Sigmoid colon (tissue), 7 donors: ENCODE measurements around the gene MSGN1. TPM values are rescaled to one million over a fixed set of nuclear protein-coding genes. Genes with fewer than 3 reads are reported as not detected.

Source experiments
- DNase-seq: peaks from one replicate; pipeline ENCODE4 v3.0.0-alpha.2; 2019
- H3K27ac ChIP-seq, 4 donors: fragments of 200-600 bp; sonication (generic); one replicate each; pipeline ENCODE4 v1.5.1; 2016 to 2019; ENCODE audit warnings: mild to moderate bottlenecking in 1 of 4
- H3K27me3 ChIP-seq, 3 donors: fragments of 200-600 bp; sonication (generic); one replicate each; pipeline ENCODE4 v1.5.1; 2019; ENCODE audit warnings: mild to moderate bottlenecking in 1 of 3
- H3K36me3 ChIP-seq, 4 donors: fragments of 200-600 bp; sonication (generic); one replicate each; pipeline ENCODE4 v1.5.1; 2016 to 2019
- H3K4me1 ChIP-seq, 4 donors: fragments of 200-600 bp; sonication (generic); one replicate each; pipeline ENCODE4 v1.5.1; 2017 to 2019
- H3K4me3 ChIP-seq, 4 donors: fragments of 200-600 bp; sonication (generic); one replicate each; pipeline ENCODE4 v1.5.1; 2017 to 2019; ENCODE audit warnings: mild to moderate bottlenecking in 2 of 4, moderate library complexity in 1 of 4
- H3K9me3 ChIP-seq, 4 donors: fragments of 200-600 bp in 3 of 4; sonication (generic) in 3 of 4; one replicate each; pipeline versions ENCODE4 v1.5.1 to v1.6.1; 2013 to 2019
- EP300 ChIP-seq, 4 donors: sonication (generic); formaldehyde crosslinking; IDR thresholded peaks; one replicate each; pipeline ENCODE4 v1.6.1; 2017; ENCODE audit warnings: antibody characterized with exemption in 4 of 4
- POLR2A ChIP-seq, 2 donors: fragments of 450-650 bp; IDR thresholded peaks; one replicate each; pipeline ENCODE4 v1.6.1; 2016; ENCODE audit warnings: antibody characterized with exemption in 2 of 2, mild to moderate bottlenecking in 2 of 2, moderate library complexity in 2 of 2
- POLR2AphosphoS5 ChIP-seq, 4 donors: sonication (generic); formaldehyde crosslinking; IDR thresholded peaks; one replicate each; pipeline ENCODE4 v1.6.1; 2017; ENCODE audit warnings: antibody characterized with exemption in 4 of 4
- WGBS, 2 donors: extraction: QIAGEN DNeasy Blood & Tissue Kit; methylation state at CpG; one replicate each; pipeline ENCODE4 v1.1.7; 2013; 5-methylcytosine and 5-hydroxymethylcytosine counted together
- intact Hi-C: fragments of 100-400 bp; cut with DNase I; formaldehyde crosslinking; loops from one replicate; pipeline ENCODE4 v1.15.1; 2023
- polyA plus RNA-seq, 3 donors: library from polyadenylated mRNA; stranded (reverse); fragments of 200-250 nt; gene quantifications; one replicate each; pipeline ENCODE4 v1.2.3, GENCODE V29; 2013
- total RNA-seq, 4 donors: library from RNA; depleted of rRNA; stranded (reverse); fragments of >200 nt; gene quantifications; one replicate each; pipeline ENCODE4 v1.1.0, GENCODE V29; 2016
- TF ChIP-seq, protein P1 (sequence below), 4 experiments: fragments of 450-650 bp in 3 of 4; fragments of 200-600 bp in 1 of 4; IDR thresholded peaks; one replicate each; pipeline ENCODE4 v1.5.1; 2016 to 2019; ENCODE audit warnings: antibody characterized with exemption in 4 of 4, mild to moderate bottlenecking in 3 of 4, moderate library complexity in 2 of 4
- donor health status: healthy with polysubstance abuse.
- donor health status: Bipolar disorder and iron deficiency.
- donor health status: healthy.

Gene MSGN1
- total and polyA plus RNA-seq, 7 donors: 0.41 TPM; not detected in 6

DNA sequence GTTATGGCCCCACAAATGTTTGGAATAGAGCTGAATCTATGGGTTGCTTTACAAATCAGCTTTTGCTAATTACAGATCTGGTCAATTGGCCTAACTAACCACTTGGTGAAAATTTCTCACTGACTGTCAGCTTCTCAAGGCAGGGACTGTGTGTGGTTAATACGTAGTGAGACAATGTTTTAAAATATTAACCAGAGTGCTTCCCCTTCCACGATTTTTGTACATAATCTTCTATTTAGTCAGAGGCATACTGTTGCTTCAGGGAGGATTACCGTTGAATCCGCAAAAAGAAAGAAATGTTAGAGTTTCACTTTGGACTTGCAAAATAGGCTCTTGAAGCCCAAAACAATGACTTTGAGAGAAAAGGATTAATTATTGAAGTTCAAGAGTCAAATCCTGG, 47.3 kb downstream of the MSGN1 start:
- Histone ChIP-seq H3K36me3 (no peaks in the 10 kb centered on the region), H3K9me3 (no peaks in the 10 kb centered on the region), H3K4me1 (peaks cover 0 to 13% (median 10%) of the 10 kb centered on the region in 4 donors), H3K27me3 (no peaks in the 10 kb centered on the region), H3K4me3 (no peak overlapping the region), H3K27ac (no peak overlapping the region)
- TF ChIP-seq, protein P1, sequence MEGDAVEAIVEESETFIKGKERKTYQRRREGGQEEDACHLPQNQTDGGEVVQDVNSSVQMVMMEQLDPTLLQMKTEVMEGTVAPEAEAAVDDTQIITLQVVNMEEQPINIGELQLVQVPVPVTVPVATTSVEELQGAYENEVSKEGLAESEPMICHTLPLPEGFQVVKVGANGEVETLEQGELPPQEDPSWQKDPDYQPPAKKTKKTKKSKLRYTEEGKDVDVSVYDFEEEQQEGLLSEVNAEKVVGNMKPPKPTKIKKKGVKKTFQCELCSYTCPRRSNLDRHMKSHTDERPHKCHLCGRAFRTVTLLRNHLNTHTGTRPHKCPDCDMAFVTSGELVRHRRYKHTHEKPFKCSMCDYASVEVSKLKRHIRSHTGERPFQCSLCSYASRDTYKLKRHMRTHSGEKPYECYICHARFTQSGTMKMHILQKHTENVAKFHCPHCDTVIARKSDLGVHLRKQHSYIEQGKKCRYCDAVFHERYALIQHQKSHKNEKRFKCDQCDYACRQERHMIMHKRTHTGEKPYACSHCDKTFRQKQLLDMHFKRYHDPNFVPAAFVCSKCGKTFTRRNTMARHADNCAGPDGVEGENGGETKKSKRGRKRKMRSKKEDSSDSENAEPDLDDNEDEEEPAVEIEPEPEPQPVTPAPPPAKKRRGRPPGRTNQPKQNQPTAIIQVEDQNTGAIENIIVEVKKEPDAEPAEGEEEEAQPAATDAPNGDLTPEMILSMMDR (IDR thresholded peaks at IDR 0.05): no peak
- no peak for TF ChIP-seq EP300 (IDR thresholded peaks at IDR 0.05)
- no peak for TF ChIP-seq POLR2AphosphoS5 (IDR thresholded peaks at IDR 0.05)
- intact Hi-C loops: no loop called here
- 47 to 65% methylated on average over 4 of the region's 4 CpGs for WGBS, 2 donors
- DNase-seq: no peak

DNA sequence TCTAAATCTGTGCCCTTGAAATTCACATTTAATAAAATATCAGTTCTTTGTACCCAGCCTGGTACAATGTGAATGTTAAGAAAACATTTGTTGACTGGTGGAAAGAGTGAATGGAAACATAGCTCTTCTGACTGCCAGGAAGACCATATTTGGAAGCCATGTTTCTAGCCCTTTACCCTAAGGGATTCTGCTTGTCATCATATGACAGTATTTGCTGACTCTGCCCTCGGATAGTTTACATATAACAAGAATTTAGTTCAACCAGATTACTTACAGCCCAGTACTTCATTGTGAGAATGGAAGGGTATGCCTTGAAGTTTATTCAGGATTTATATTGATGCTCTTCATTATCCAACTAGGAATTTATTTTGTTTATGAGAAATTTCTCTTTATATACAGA, 48.4 kb downstream of the MSGN1 start:
- intact Hi-C loops: no loop called here
- 51 to 66% methylated on average over 1 of the region's 1 CpG for WGBS, 2 donors
- Histone ChIP-seq H3K27ac (peak overlapping the region in 2 of 4 donors; percentile 29 to 41), H3K4me3 (no peak overlapping the region), H3K27me3 (no peaks in the 10 kb centered on the region), H3K36me3 (no peaks in the 10 kb centered on the region), H3K9me3 (no peaks in the 10 kb centered on the region), H3K4me1 (peaks cover 0 to 13% (median 10%) of the 10 kb centered on the region in 4 donors)
- no peak for DNase-seq
- TF ChIP-seq POLR2A (IDR thresholded peaks at IDR 0.05): no peak
- TF ChIP-seq POLR2AphosphoS5 (IDR thresholded peaks at IDR 0.05): peak in 1 of 4 donors; percentile 46
- no peak for TF ChIP-seq EP300 (IDR thresholded peaks at IDR 0.05)
- TF ChIP-seq, protein P1 (IDR thresholded peaks at IDR 0.05): no peak

DNA sequence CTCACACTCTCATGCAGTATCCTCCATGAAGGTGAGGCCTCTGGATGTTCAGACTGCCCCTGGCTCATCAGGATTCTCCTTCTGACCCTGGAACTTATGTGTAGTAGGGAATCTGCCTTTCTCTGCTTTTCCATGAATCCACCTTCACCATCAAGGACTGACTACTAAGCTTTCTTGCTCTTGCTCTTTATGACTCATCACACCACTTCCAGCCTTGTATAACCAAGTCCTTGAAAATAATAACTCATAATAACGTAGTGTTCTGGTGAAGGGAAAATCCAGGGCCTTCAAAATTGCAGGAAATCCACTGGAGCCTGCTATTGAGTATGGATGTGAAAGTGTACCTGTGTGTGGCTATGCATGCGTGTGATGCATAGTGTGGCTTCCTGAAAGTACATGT, 50.9 kb downstream of the MSGN1 start:
- H3K27me3 ChIP-seq: no peaks in the 10 kb centered on the region
- no peak for TF ChIP-seq EP300 (IDR thresholded peaks at IDR 0.05)
- TF ChIP-seq, protein P1 (IDR thresholded peaks at IDR 0.05): no peak
- no peak for TF ChIP-seq POLR2AphosphoS5 (IDR thresholded peaks at IDR 0.05)
- no peak for TF ChIP-seq POLR2A (IDR thresholded peaks at IDR 0.05)
- no peaks in the 10 kb centered on the region for H3K36me3 ChIP-seq
- H3K4me1 ChIP-seq: peaks cover 0 to 13% (median 10%) of the 10 kb centered on the region in 4 donors
- no peak for DNase-seq
- intact Hi-C loops: no loop called here
- WGBS, 2 donors: 80 to 86% methylated on average over 2 of the region's 2 CpGs
- no peak overlapping the region for H3K4me3 ChIP-seq
- no peaks in the 10 kb centered on the region for H3K9me3 ChIP-seq
- no peak overlapping the region for H3K27ac ChIP-seq

Other genes starting within 250 kb of the MSGN1 start
- gene SMC6, start 62.6 kb upstream of the MSGN1 start, total RNA-seq: 10 to 100 TPM in 3 of 4 donors, 1 to 10 TPM in 1; 8.3 to 12.7 (median 10.8) TPM
- gene SMC6, start 62.6 kb upstream of the MSGN1 start, polyA plus RNA-seq: 10 to 100 TPM in 1 of 3 donors, 1 to 10 TPM in 2; 6.6 to 15.8 (median 8.8) TPM
- 1 to 10 TPM in 3 of 4 donors, under 1 TPM in 1; 0.49 to 5.0 (median 2.3) TPM for gene GEN1, start 62.3 kb upstream of the MSGN1 start, total RNA-seq
- 1 to 10 TPM; 2.1 to 9.0 (median 3.6) TPM for gene GEN1, start 62.3 kb upstream of the MSGN1 start, polyA plus RNA-seq
- gene KCNS3, start 62.2 kb downstream of the MSGN1 start, total RNA-seq: 10 to 100 TPM; 13.2 to 96.3 (median 24.5) TPM
- gene KCNS3, start 62.2 kb downstream of the MSGN1 start, polyA plus RNA-seq: 10 to 100 TPM in 2 of 3 donors, 1 to 10 TPM in 1; 4.2 to 16.2 (median 13.9) TPM